Measurements from ENCODE around the gene CDKL5.

CDKL5 gene

GRCh38 chrX:18668071-18668835, 242.8 kb downstream of the CDKL5 start:
- no peak overlapping the region for H3K27ac ChIP-seq
- H3K9ac ChIP-seq (ENCODE audit: insufficient read length): no peak overlapping the region
- H3K9me3 ChIP-seq (ENCODE audit: low read depth, low read length): no peaks in the 10 kb centered on the region
- no peaks in the 10 kb centered on the region for H3K36me3 ChIP-seq (ENCODE audit: insufficient read depth, low read length)
- TF ChIP-seq EZH2 (IDR thresholded peaks at IDR 0.05) (no peak), POLR2AphosphoS5 (IDR thresholded peaks at IDR 0.05; ENCODE audit: borderline replicate concordance, low read depth, low read length) (no peak), FOXP2 (optimal IDR thresholded peaks at IDR 0.05; ENCODE audit: control extremely low read depth, extremely low read length, insufficient read depth) (no peak)
- H3K4me3 ChIP-seq: no peak overlapping the region
- no peak for DNase-seq (ENCODE audit: low read depth, low spot score)

GRCh38 chrX:18672008-18672407, 246.6 kb downstream of the CDKL5 start, which contains the start of gene RS1:
TSS of gene RS1 (minus strand) at chrX:18672108. CDS start at chrX:18672068, 40 bp downstream.
- H3K27ac ChIP-seq: no peak within 1 kb of the TSS
- no peak for DNase-seq (ENCODE audit: low read depth, low spot score)
- no peaks in the 10 kb centered on the region for H3K36me3 ChIP-seq (ENCODE audit: insufficient read depth, low read length)
- H3K9ac ChIP-seq (ENCODE audit: insufficient read length): no peak within 1 kb of the TSS
- TF ChIP-seq EZH2 (IDR thresholded peaks at IDR 0.05) (no peak), POLR2AphosphoS5 (IDR thresholded peaks at IDR 0.05; ENCODE audit: borderline replicate concordance, low read depth, low read length) (no peak), FOXP2 (optimal IDR thresholded peaks at IDR 0.05; ENCODE audit: control extremely low read depth, extremely low read length, insufficient read depth) (no peak)
- no peaks in the 10 kb centered on the region for H3K9me3 ChIP-seq (ENCODE audit: low read depth, low read length)
- no peak within 1 kb of the TSS for H3K4me3 ChIP-seq

GRCh38 chrX:18674417-18674787, 249.0 kb downstream of the CDKL5 start:
- H3K27ac ChIP-seq: no peak overlapping the region
- H3K4me3 ChIP-seq: peak overlapping the region; percentile 89
- no peaks in the 10 kb centered on the region for H3K9me3 ChIP-seq (ENCODE audit: low read depth, low read length)
- no peak for DNase-seq (ENCODE audit: low read depth, low spot score)
- H3K9ac ChIP-seq (ENCODE audit: insufficient read length): peak overlapping the region; percentile 74
- H3K36me3 ChIP-seq (ENCODE audit: insufficient read depth, low read length): no peaks in the 10 kb centered on the region
- TF ChIP-seq FOXP2 (optimal IDR thresholded peaks at IDR 0.05; ENCODE audit: control extremely low read depth, extremely low read length, insufficient read depth) (no peak), POLR2AphosphoS5 (IDR thresholded peaks at IDR 0.05; ENCODE audit: borderline replicate concordance, low read depth, low read length) (no peak), EZH2 (IDR thresholded peaks at IDR 0.05) (no peak)

- Histone ChIP-seq H3K4me3 (peak overlapping the region; percentile 89), H3K9ac (ENCODE audit: insufficient read length) (peak overlapping the region; percentile 83), H3K27ac (no peak overlapping the region), H3K9me3 (ENCODE audit: low read depth, low read length) (no peaks in the 10 kb centered on the region), H3K36me3 (ENCODE audit: insufficient read depth, low read length) (no peaks in the 10 kb centered on the region)
- peak; percentile 39 for DNase-seq (ENCODE audit: low read depth, low spot score)
- peak; percentile 16; the same call in 1 of the 2 replicates for TF ChIP-seq POLR2AphosphoS5 (IDR thresholded peaks at IDR 0.05; ENCODE audit: borderline replicate concordance, low read depth, low read length)
- TF ChIP-seq EZH2 (IDR thresholded peaks at IDR 0.05): no peak
Measured at GRCh38 chrX:18674788-18675735, 249.7 kb downstream of the CDKL5 start.

GRCh38 chrX:18676050-18676449, 250.6 kb downstream of the CDKL5 start:
- Histone ChIP-seq H3K4me3 (no peak overlapping the region), H3K27ac (no peak overlapping the region), H3K9me3 (ENCODE audit: low read depth, low read length) (no peaks in the 10 kb centered on the region), H3K36me3 (ENCODE audit: insufficient read depth, low read length) (no peaks in the 10 kb centered on the region), H3K9ac (ENCODE audit: insufficient read length) (no peak overlapping the region)
- TF ChIP-seq EZH2 (IDR thresholded peaks at IDR 0.05): no peak
- no peak for TF ChIP-seq FOXP2 (optimal IDR thresholded peaks at IDR 0.05; ENCODE audit: control extremely low read depth, extremely low read length, insufficient read depth)
- TF ChIP-seq POLR2AphosphoS5 (IDR thresholded peaks at IDR 0.05; ENCODE audit: borderline replicate concordance, low read depth, low read length): no peak
- DNase-seq (ENCODE audit: low read depth, low spot score): no peak

GRCh38 chrX:18676470-18676869, 251.1 kb downstream of the CDKL5 start:
- no peak for DNase-seq (ENCODE audit: low read depth, low spot score)
- Histone ChIP-seq H3K9ac (ENCODE audit: insufficient read length) (no peak overlapping the region), H3K36me3 (ENCODE audit: insufficient read depth, low read length) (no peaks in the 10 kb centered on the region), H3K27ac (no peak overlapping the region), H3K4me3 (no peak overlapping the region), H3K9me3 (ENCODE audit: low read depth, low read length) (no peaks in the 10 kb centered on the region)
- TF ChIP-seq EZH2 (IDR thresholded peaks at IDR 0.05) (no peak), POLR2AphosphoS5 (IDR thresholded peaks at IDR 0.05; ENCODE audit: borderline replicate concordance, low read depth, low read length) (no peak)

- Histone ChIP-seq H3K36me3 (ENCODE audit: insufficient read depth, low read length) (no peaks in the 10 kb centered on the region), H3K9me3 (ENCODE audit: low read depth, low read length) (no peaks in the 10 kb centered on the region), H3K4me3 (no peak overlapping the region), H3K9ac (ENCODE audit: insufficient read length) (no peak overlapping the region), H3K27ac (no peak overlapping the region)
- DNase-seq (ENCODE audit: low read depth, low spot score): no peak
- TF ChIP-seq POLR2AphosphoS5 (IDR thresholded peaks at IDR 0.05; ENCODE audit: borderline replicate concordance, low read depth, low read length): no peak
- TF ChIP-seq FOXP2 (optimal IDR thresholded peaks at IDR 0.05; ENCODE audit: control extremely low read depth, extremely low read length, insufficient read depth): no peak
- no peak for TF ChIP-seq EZH2 (IDR thresholded peaks at IDR 0.05)
Measured at GRCh38 chrX:18677161-18677869, 251.9 kb downstream of the CDKL5 start.

GRCh38 chrX:18681996-18682395, 256.6 kb downstream of the CDKL5 start:
- no peak overlapping the region for H3K27ac ChIP-seq
- H3K36me3 ChIP-seq (ENCODE audit: insufficient read depth, low read length): no peaks in the 10 kb centered on the region
- no peak for DNase-seq (ENCODE audit: low read depth, low spot score)
- no peak overlapping the region for H3K9ac ChIP-seq (ENCODE audit: insufficient read length)
- H3K9me3 ChIP-seq (ENCODE audit: low read depth, low read length): no peaks in the 10 kb centered on the region
- H3K4me3 ChIP-seq: no peak overlapping the region
- TF ChIP-seq EZH2 (IDR thresholded peaks at IDR 0.05): no peak

Data from SK-N-MC (cell line).